Trophoblast cell (in vitro differentiated cells and primary cell): ENCODE data around the gene COL5A3.

Experiments used
- DNase-seq, 2 donors: peaks; one replicate each; pipeline ENCODE4 v3.0.0-alpha.2; 2016
- H2AFZ ChIP-seq: 2 replicates; pipeline ENCODE4 v1.6.1; 2013; ENCODE audit warnings: low read length, moderate library complexity, mild to moderate bottlenecking; ENCODE audit not compliant: insufficient read depth, poor library complexity
- H2AK5ac ChIP-seq: 2 replicates; pipeline ENCODE4 v1.6.1; 2013; ENCODE audit warnings: mild to moderate bottlenecking, low read length
- H2BK120ac ChIP-seq: 2 replicates; pipeline ENCODE4 v1.6.1; 2013; ENCODE audit warnings: low read length, mild to moderate bottlenecking, moderate library complexity; ENCODE audit not compliant: insufficient read depth, poor library complexity
- H2BK12ac ChIP-seq: 2 replicates; pipeline ENCODE4 v1.6.1; 2013; ENCODE audit warnings: mild to moderate bottlenecking, low read length, moderate library complexity
- H2BK5ac ChIP-seq: 2 replicates; pipeline ENCODE4 v1.6.1; 2013; ENCODE audit warnings: low read length, low read depth, moderate library complexity, mild to moderate bottlenecking; ENCODE audit not compliant: poor library complexity
- H3K14ac ChIP-seq: 2 replicates; pipeline ENCODE4 v1.6.1; 2013; ENCODE audit warnings: mild to moderate bottlenecking, low read length
- H3K18ac ChIP-seq: 2 replicates; pipeline ENCODE4 v1.6.1; 2013; ENCODE audit warnings: mild to moderate bottlenecking, low read length
- H3K23ac ChIP-seq: 2 replicates; pipeline ENCODE4 v1.6.1; 2013; ENCODE audit warnings: low read length
- H3K27ac ChIP-seq: 2 replicates; pipeline ENCODE4 v1.5.1; 2013; ENCODE audit warnings: low read depth, mild to moderate bottlenecking, inconsistent platforms, low read length, moderate library complexity
- H3K27me3 ChIP-seq: 2 replicates; pipeline ENCODE4 v1.6.1; 2013; ENCODE audit warnings: inconsistent platforms, mild to moderate bottlenecking, low read length, moderate library complexity; ENCODE audit not compliant: insufficient read depth
- H3K36me3 ChIP-seq, 2 experiments: 1 replicate in 1 of 2; 2 replicates in 1 of 2; pipeline ENCODE4 v1.6.1; 2013; ENCODE audit warnings: low read length in 2 of 2, mild to moderate bottlenecking in 2 of 2, moderate library complexity in 1 of 2; ENCODE audit not compliant: insufficient read depth in 2 of 2, control insufficient read depth in 1 of 2
- H3K4ac ChIP-seq: 2 replicates; pipeline ENCODE4 v1.6.1; 2013; ENCODE audit warnings: low read depth, mild to moderate bottlenecking, low read length, moderate library complexity
- H3K4me1 ChIP-seq, 2 experiments: 1 replicate in 1 of 2; 2 replicates in 1 of 2; pipeline ENCODE4 v1.6.1; 2013; ENCODE audit warnings: low read length in 2 of 2, mild to moderate bottlenecking in 2 of 2, moderate library complexity in 1 of 2; ENCODE audit not compliant: insufficient read depth in 2 of 2, control insufficient read depth in 1 of 2
- H3K4me2 ChIP-seq: 2 replicates; pipeline ENCODE4 v1.6.1; 2013; ENCODE audit warnings: inconsistent platforms, mild to moderate bottlenecking, low read length, moderate library complexity
- H3K4me3 ChIP-seq: 2 replicates; pipeline ENCODE4 v1.5.1; 2013; ENCODE audit warnings: mild to moderate bottlenecking, low read depth, low read length, inconsistent platforms
- H3K79me1 ChIP-seq: one replicate; pipeline ENCODE4 v1.6.1; 2013; ENCODE audit warnings: low read length
- H3K79me2 ChIP-seq: 2 replicates; pipeline ENCODE4 v1.6.1; 2013; ENCODE audit warnings: low read length, mild to moderate bottlenecking; ENCODE audit not compliant: control insufficient read depth, insufficient read depth, poor library complexity
- H3K9ac ChIP-seq: 2 replicates; pipeline ENCODE4 v1.6.1; 2013; ENCODE audit warnings: mild to moderate bottlenecking, low read length
- H3K9me3 ChIP-seq: 2 replicates; pipeline ENCODE4 v1.6.1; 2013; ENCODE audit warnings: low read depth, mild to moderate bottlenecking, control low read depth, inconsistent platforms, low read length; ENCODE audit not compliant: insufficient read depth
- H4K12ac ChIP-seq: 2 replicates; pipeline ENCODE4 v1.6.1; 2013; ENCODE audit warnings: low read depth, mild to moderate bottlenecking, low read length, moderate library complexity
- H4K8ac ChIP-seq: 2 replicates; pipeline ENCODE4 v1.6.1; 2013; ENCODE audit warnings: low read depth, mild to moderate bottlenecking, low read length, moderate library complexity
- H4K91ac ChIP-seq: one replicate; pipeline ENCODE4 v1.6.1; 2013; ENCODE audit warnings: low read depth, mild to moderate bottlenecking, low read length, moderate library complexity
- WGBS: extraction: QIAGEN DNeasy Blood & Tissue Kit; methylation state at CpG from one replicate; pipeline ENCODE4 v1.1.7; 2013; ENCODE audit warnings: missing lambda C conversion rate; ENCODE audit not compliant: insufficient read length, insufficient coverage; ENCODE audit errors: extremely low coverage; 5-methylcytosine and 5-hydroxymethylcytosine counted together

COL5A3 gene

DNA sequence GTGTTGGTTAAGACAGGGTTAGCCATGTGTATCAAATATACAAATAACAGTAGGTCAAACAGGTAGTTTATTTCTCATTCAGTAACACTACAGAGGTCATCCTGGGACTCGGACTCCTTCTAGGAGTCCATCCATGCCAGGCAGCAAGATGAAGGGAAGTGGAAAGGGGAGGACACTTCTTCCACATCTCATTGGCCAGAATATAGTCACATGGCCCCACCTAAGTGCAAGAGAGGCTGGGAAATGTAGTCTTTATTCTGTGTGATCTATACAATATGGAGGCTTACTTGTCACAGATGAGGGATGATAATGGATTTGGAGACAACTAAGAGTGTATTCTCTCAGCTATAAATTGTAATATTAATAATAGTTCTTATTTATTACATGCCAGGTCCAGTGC, 34.1 kb upstream of the COL5A3 start:
- Histone ChIP-seq H3K4me3 (no peak overlapping the region), H3K9ac (no peak overlapping the region), H4K12ac (no peak overlapping the region), H3K14ac (no peak overlapping the region), H3K23ac (no peak overlapping the region), H4K8ac (no peak overlapping the region), H3K79me2 (no peaks in the 10 kb centered on the region), H2BK5ac (no peak overlapping the region), H3K27ac (no peak overlapping the region), H3K79me1 (no peaks in the 10 kb centered on the region), H4K91ac (no peak overlapping the region), H3K18ac (no peak overlapping the region), H2AFZ (no peak overlapping the region), H2AK5ac (no peak overlapping the region), H3K4me1 (no peaks in the 10 kb centered on the region), H2BK12ac (no peak overlapping the region), H3K4ac (no peak overlapping the region), H2BK120ac (no peak overlapping the region), H3K9me3 (peaks cover 37% of the 10 kb centered on the region), H3K4me2 (no peak overlapping the region), H3K27me3 (no peaks in the 10 kb centered on the region), H3K36me3 (no peaks in the 10 kb centered on the region)
- DNase-seq = no peak
- no CpG with 5 or more reads among the region's 1 CpG for WGBS

DNA sequence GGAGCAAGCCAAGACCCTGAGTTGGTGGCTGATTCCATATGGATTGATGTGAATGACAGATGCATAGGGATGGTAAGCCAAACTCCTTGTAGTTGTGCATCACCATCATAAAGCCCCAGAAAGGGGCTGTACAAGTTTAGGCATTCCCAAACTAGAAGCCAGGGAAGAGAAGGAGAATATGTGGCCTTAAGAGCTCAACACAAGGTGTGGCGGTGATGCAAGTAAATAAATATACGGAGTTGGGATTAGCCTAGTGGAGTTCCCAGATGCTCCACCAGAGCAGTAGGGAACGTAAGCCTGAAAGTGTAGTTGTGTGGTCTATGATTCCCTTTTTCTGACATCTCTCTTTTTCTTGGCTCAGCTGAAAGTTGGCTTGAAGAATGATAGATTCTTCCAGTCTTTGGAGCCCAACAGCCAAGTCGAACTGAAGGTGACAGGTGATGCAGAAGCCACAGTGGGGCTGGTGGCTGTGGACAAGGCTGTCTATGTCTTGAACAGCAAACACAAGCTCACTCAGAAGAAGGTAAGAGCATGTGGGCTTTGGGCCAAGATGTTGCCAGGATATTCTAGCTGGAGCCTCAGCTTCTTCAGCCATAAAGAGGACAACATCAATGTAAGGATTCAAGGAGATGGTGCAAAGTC, 33.1 kb upstream of the COL5A3 start:
- Histone ChIP-seq H3K9me3 (peaks cover 37% of the 10 kb centered on the region), H3K9ac (no peak overlapping the region), H3K79me1 (no peaks in the 10 kb centered on the region), H3K27ac (no peak overlapping the region), H2BK12ac (no peak overlapping the region), H3K23ac (no peak overlapping the region), H2AFZ (no peak overlapping the region), H3K36me3 (no peaks in the 10 kb centered on the region), H2AK5ac (no peak overlapping the region), H4K91ac (no peak overlapping the region), H4K8ac (no peak overlapping the region), H3K4me1 (no peaks in the 10 kb centered on the region), H3K14ac (no peak overlapping the region), H3K27me3 (no peaks in the 10 kb centered on the region), H3K79me2 (no peaks in the 10 kb centered on the region), H4K12ac (no peak overlapping the region), H3K18ac (no peak overlapping the region), H2BK5ac (no peak overlapping the region), H3K4me2 (no peak overlapping the region), H2BK120ac (no peak overlapping the region), H3K4me3 (no peak overlapping the region), H3K4ac (no peak overlapping the region)
- DNase-seq = peak in 1 of 2 donors; percentile 3
- WGBS = no CpG with 5 or more reads among the region's 4 CpGs

GRCh38 chr19:10037809-10038208, 27.5 kb upstream of the COL5A3 start:
- Histone ChIP-seq H2BK5ac (no peak overlapping the region), H2BK12ac (no peak overlapping the region), H3K36me3 (no peaks in the 10 kb centered on the region), H4K91ac (no peak overlapping the region), H3K14ac (no peak overlapping the region), H4K12ac (no peak overlapping the region), H3K18ac (no peak overlapping the region), H2AFZ (no peak overlapping the region), H2AK5ac (no peak overlapping the region), H3K23ac (no peak overlapping the region), H3K4ac (no peak overlapping the region), H3K27ac (no peak overlapping the region), H3K4me2 (no peak overlapping the region), H3K9ac (no peak overlapping the region), H3K4me3 (no peak overlapping the region), H3K79me1 (no peaks in the 10 kb centered on the region), H2BK120ac (no peak overlapping the region), H3K27me3 (no peaks in the 10 kb centered on the region), H4K8ac (no peak overlapping the region), H3K9me3 (peaks cover 20% of the 10 kb centered on the region), H3K4me1 (no peaks in the 10 kb centered on the region), H3K79me2 (no peaks in the 10 kb centered on the region)
- WGBS = no CpG with 5 or more reads among the region's 5 CpGs
- DNase-seq = no peak

- H2BK120ac ChIP-seq = no peak overlapping the region
- no peaks in the 10 kb centered on the region for H3K27me3 ChIP-seq
- no peak for DNase-seq
- no CpG with 5 or more reads among the region's 4 CpGs for WGBS
- no peak overlapping the region for H3K4me2 ChIP-seq
- peaks cover 17% of the 10 kb centered on the region for H3K9me3 ChIP-seq
- H2BK5ac ChIP-seq = no peak overlapping the region
- no peak overlapping the region for H2BK12ac ChIP-seq
- no peak overlapping the region for H3K14ac ChIP-seq
- H2AFZ ChIP-seq = no peak overlapping the region
- H3K79me2 ChIP-seq = no peaks in the 10 kb centered on the region
- no peak overlapping the region for H3K18ac ChIP-seq
- H3K79me1 ChIP-seq = no peaks in the 10 kb centered on the region
- H3K4ac ChIP-seq = no peak overlapping the region
- H3K4me3 ChIP-seq = no peak overlapping the region
- no peak overlapping the region for H3K9ac ChIP-seq
- H3K36me3 ChIP-seq = no peaks in the 10 kb centered on the region
- H3K23ac ChIP-seq = no peak overlapping the region
- H3K27ac ChIP-seq = no peak overlapping the region
- H2AK5ac ChIP-seq = no peak overlapping the region
- no peak overlapping the region for H4K12ac ChIP-seq
- no peak overlapping the region for H4K91ac ChIP-seq
- H3K4me1 ChIP-seq = no peaks in the 10 kb centered on the region
- no peak overlapping the region for H4K8ac ChIP-seq
Observed at GRCh38 chr19:10037367-10037766, 27.1 kb upstream of the COL5A3 start.
